HFF-Myc (cell line): Measurements from ENCODE around the gene SFT2D3.

Experiments used
- DNase-seq: peaks from one replicate; pipeline ENCODE4 v3.0.0-alpha.2; 2011; ENCODE audit warnings: low read depth; ENCODE audit errors: extremely low read depth
- H3K4me3 ChIP-seq: replicated peaks from 2 replicates; pipeline ENCODE4 v1.5.1; 2011; ENCODE audit warnings: low read depth, mild to moderate bottlenecking, control low read depth, low read length
- TF ChIP-seq, protein P1 (sequence below): IDR thresholded peaks from 2 replicates; pipeline ENCODE4 v1.5.1; 2012; ENCODE audit warnings: mild to moderate bottlenecking, low read depth, low read length, control low read depth; ENCODE audit errors: missing control alignments

Gene SFT2D3

DNA sequence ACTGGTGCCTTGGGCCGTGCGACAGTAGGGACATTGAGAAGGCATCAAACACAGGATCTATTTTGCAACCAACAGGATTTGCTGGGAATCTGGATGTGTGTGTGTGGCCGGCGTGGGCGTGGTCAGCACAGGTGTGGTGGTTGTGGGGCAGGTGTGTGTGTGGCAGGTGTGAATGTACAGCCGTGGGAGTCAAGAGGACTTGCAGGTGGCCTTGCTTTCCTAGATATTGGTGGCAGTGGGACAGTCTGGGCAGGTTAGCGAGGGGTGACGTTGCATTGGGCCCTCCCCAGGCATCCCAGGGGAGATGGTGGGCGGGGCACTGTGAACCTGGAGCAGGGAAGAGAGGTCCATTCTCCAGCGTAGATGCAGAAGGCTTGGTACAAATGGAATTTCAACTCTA is 22.8 kb upstream of the SFT2D3 start:
- no peak for DNase-seq
- H3K4me3 ChIP-seq = no peak overlapping the region
- TF ChIP-seq, protein P1, sequence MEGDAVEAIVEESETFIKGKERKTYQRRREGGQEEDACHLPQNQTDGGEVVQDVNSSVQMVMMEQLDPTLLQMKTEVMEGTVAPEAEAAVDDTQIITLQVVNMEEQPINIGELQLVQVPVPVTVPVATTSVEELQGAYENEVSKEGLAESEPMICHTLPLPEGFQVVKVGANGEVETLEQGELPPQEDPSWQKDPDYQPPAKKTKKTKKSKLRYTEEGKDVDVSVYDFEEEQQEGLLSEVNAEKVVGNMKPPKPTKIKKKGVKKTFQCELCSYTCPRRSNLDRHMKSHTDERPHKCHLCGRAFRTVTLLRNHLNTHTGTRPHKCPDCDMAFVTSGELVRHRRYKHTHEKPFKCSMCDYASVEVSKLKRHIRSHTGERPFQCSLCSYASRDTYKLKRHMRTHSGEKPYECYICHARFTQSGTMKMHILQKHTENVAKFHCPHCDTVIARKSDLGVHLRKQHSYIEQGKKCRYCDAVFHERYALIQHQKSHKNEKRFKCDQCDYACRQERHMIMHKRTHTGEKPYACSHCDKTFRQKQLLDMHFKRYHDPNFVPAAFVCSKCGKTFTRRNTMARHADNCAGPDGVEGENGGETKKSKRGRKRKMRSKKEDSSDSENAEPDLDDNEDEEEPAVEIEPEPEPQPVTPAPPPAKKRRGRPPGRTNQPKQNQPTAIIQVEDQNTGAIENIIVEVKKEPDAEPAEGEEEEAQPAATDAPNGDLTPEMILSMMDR = no peak

DNA sequence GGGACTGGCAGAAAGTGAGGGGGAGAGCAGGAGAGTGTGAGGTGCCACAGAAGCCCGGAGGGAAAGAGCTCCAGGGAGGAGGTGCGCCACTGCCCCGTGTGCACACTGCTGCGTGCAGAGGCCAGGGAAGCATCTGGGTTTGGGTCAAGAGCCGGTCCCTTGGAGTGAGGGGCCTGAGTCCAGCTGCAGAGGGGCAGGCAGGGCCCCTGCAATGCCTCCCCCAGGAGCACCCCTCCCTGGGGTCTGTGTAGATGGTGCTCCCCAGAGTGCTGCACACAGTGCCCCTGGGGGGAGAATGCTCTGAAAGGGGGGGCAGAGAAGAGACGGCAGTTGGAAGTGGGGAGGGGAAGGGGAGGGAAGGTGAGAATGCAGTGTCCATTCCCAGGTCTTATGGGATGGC is 22.3 kb upstream of the SFT2D3 start:
- no peak for DNase-seq
- H3K4me3 ChIP-seq = no peak overlapping the region
- TF ChIP-seq, protein P1 = no peak

DNA sequence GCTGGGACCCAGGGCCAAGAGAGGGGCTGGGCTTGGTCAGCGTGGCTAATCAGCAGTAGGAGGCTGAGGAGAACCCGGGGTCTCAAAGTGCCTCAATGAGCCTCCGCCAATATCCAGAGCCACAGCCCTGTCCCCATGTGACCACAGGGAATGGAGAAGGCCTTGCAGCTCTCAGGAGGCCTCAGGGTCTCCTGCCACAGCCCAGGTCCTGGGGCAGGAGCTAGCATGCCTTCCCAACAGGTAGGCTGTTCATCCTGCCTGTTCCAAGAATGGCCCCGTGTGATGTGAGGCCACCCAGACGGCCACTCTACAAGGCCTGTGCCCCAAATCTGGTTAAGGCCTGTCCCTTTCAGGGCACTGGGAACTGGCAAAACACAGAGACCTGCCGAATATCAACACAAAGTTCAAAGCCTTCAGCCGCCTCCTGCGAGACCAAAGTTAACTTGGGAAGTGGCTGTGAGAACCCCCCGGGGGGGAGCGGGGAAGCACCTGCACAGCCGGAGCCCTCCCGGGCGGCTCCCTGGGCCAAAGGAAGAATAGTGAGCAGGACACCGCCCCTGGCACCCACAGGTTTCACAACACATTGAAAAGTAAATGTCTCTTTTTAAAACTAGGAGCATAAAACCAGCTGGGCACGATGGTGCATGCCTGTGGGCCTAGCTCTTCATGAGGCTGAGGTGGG is 21.5 kb upstream of the SFT2D3 start:
- no peak overlapping the region for H3K4me3 ChIP-seq
- TF ChIP-seq, protein P1 = no peak
- no peak for DNase-seq

DNA sequence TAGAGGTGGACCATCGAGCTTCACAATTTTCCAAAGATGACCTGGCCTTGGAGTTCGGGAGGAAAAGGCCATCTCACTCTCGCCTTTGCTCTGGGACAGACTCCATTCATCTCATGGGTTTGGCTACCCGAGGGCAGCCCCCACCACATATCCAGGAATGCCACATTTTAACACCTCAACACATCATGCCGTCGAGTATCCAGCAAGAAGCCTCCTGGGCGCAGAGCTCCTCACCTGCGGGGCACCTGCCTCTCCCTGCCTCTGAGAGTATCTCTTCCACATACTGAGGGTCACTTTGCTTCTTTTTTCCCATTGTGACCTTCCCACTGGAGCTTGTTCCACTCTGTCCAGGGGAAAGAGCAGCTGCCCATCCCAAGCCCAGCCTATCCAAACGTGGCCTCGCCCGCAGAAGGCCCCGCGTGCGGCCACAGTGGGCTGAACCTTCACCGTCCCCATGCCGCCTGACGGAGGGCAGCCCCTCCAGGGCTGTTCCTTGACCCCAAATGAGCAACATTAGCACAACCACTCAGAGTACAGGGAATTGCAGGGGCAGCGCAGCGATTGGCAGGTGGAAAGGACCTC is 20.5 kb upstream of the SFT2D3 start:
- H3K4me3 ChIP-seq = no peak overlapping the region
- TF ChIP-seq, protein P1 = no peak
- no peak for DNase-seq

DNA sequence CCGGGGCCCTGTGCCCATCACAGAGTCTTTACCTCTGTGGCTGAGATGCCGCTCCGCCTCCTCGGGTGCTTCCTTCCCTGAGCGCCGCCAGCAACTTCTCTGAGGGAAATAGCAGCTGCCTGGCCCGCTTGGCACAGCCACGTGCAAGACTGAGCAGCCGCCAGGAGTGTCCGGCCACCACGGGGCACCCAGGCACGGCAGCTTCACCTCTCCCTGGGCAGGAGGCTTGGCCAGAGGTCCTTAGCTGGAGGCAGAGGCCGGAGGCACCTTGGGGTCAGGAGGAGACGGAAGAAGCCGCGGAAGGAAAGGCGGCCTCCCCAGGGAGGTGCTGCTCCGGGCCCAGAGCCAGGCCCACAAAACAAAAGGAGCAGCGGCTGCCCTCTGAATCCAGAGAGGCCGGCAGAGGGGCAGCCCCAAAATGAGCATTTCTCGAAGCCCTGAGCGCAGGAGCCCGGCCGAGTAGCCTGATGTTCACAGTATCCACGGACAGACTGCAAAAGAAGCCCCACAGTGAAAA is 20.0 kb upstream of the SFT2D3 start:
- H3K4me3 ChIP-seq = no peak overlapping the region
- DNase-seq = no peak
- TF ChIP-seq, protein P1 = no peak

DNA sequence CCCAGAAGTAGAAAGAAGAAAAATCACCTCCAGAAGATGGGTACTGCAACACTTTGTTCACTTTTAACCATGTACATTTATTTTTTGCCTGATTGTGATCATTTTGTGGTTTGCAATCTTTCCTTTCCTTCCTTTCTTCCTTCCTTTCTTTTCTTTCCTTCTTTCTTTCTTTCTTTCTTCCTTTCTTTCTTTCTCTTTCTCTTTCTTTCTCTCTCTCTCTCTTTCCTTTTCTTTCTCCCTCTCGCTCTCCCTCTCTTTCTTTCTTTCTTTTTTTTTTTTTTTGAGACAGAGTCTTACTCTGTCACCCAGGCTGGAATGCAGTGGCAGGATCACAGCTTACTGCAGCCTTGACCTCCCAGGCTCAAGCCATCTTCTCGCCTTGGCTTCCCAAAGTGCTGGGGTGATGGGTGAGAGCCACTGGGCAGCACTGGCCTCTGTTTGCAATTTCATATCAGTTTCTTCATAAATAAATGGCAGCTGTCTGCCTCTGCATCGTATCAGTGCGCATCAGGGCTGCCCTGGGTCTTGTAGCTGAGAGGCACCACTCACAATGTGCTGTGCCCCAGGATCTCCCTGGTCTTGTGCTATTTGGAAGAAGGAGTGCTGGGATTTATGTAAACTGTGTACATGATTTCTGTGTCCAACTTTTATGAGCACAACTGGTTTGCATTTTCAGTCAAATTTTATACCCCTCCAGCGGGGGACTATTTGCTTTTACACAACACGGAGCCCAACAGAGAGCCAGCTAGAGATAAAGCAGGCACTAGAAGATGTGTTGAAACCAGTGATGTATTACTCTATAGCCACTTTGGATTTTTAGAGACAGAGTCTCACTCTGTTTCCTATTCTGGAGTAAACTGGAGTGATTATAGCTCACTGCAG is 19.1 kb upstream of the SFT2D3 start:
- TF ChIP-seq, protein P1 = no peak
- H3K4me3 ChIP-seq = no peak overlapping the region
- no peak for DNase-seq
